ENCODE measurements around the gene TEC. TPM values are rescaled to one million over a fixed set of nuclear protein-coding genes. Genes with fewer than 3 reads are reported as not detected.
"Not testable (repeated sequence)": the region's sequence is repeated elsewhere in the genome, so short reads cannot be mapped to it uniquely, and the experiment has no call there.

Gene TEC
- total RNA-seq, 1 experiment from 2014 or later: 0.67 TPM

- DNase-seq (ENCODE audit: low read depth, low spot score) (no peak), ATAC-seq (no peak)
- Histone ChIP-seq H3K4me1 (ENCODE audit: control insufficient read depth, insufficient read depth, low read length) (no peaks in the 10 kb centered on the region), H3K36me3 (ENCODE audit: control insufficient read depth, insufficient read depth, low read length) (no peaks in the 10 kb centered on the region), H3K4me3 (ENCODE audit: low read depth in 2 of 2, low read length in 2 of 2) (no peak overlapping the region), H3K27me3 (ENCODE audit: control insufficient read depth, insufficient read depth, low read length) (peaks cover 2% of the 10 kb centered on the region; the same call in 1 of the 2 replicates), H3K9me3 (ENCODE audit: control insufficient read depth, insufficient read depth, low read depth, low read length) (no peaks in the 10 kb centered on the region), H3K27ac (ENCODE audit: low read length) (no peak overlapping the region)
- ChIA-PET POLR2A (no interaction called here), CTCF (no interaction called here)
- TF ChIP-seq TCF7L2 (IDR thresholded peaks at IDR 0.05; ENCODE audit: low read depth, low read length): no peak
- no peak for TF ChIP-seq POLR2AphosphoS5 (IDR thresholded peaks at IDR 0.05; ENCODE audit: low read depth, low read length)
- TF ChIP-seq SIN3A (IDR thresholded peaks at IDR 0.05; ENCODE audit: borderline replicate concordance, insufficient read depth, low read depth, low read length): no peak
- TF ChIP-seq CTCF (IDR thresholded peaks at IDR 0.05): no peak
- TF ChIP-seq REST (IDR thresholded peaks at IDR 0.05; ENCODE audit: insufficient read depth in 1 of 2, low read depth in 2 of 2, low read length in 1 of 2): no peak
- no TSS peak for BruUV-seq (replicated peaks)
- intact Hi-C loops (cut with micrococcal nuclease; ENCODE audit: unreplicated experiment) (no loop called here), in situ Hi-C loops (cut with HindIII; ENCODE audit: low pct_unique_long_range_greater_than_20kb, low sequenced_read_pairs) (no loop called here)
Measured at GRCh38 chr4:48295116-48295515, 25.5 kb upstream of the TEC start.

DNA sequence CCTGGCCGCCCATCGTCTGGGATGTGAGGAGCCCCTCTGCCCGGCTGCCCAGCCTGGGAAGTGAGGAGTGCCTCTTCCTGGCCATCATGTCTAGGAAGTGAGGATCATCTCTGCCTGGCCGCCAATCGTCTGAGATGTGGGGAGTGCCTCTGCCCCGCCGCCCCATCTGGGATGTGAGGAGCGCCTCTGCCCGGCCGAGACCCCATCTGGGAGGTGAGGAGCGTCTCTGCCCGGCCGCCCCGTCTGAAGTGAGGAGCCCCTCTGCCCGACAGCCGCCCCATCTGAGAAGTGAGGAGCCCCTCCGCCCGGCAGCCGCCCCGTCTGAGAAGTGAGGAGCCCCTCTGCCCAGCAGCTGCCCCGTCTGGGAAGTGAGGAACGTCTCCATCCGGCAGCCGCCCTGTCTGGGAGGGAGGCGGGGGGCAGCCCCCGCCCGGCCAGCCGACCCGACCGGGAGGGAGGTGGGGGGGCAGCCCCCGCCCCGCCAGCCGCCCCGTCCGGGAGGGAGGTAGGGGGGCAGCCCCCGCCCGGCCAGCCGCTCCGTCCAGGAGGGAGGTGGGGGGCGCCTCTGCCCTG lies 22.7 kb upstream of the TEC start:
- intact Hi-C loops (cut with micrococcal nuclease; ENCODE audit: unreplicated experiment): loop anchor here (5.0 kb wide), 1 partner anchor 165 kb away; no protein-coding TSS in a partner anchor
- CTCF ChIA-PET, POLR2A ChIA-PET: not testable (repeated sequence)

DNA sequence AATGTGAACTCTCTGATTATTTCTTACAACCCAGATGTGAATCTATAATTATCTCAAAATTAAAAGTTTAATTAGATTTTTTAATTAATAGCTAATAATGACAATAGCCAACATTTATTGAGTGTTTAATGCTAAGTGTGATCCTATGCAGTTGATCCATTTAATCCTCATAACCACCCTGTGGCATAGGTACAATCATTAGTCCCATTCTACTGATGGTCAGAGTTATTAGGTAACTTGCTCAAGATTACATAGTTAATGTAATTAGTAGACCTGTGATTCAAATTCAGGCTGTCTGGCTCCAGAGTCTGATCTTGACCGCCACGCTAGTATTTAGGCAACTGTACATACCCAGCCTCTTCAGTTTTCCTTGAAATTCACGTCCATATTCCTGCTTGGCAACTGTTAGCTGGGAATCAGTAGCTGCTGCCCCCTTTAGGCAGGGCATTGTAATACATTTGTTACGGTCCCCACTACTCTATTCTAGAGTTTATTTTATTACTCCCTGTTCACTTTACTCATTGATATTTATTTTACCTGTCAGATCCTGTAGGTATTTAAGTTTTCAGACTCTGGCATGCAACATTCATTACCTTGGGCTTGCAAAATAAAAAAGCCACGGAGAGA lies 20.6 kb upstream of the TEC start:
- Histone ChIP-seq H3K4me1 (ENCODE audit: control insufficient read depth, insufficient read depth, low read length) (no peaks in the 10 kb centered on the region), H3K36me3 (ENCODE audit: control insufficient read depth, insufficient read depth, low read length) (no peaks in the 10 kb centered on the region), H3K4me3 (ENCODE audit: low read depth in 2 of 2, low read length in 2 of 2) (no peak overlapping the region), H3K27ac (ENCODE audit: low read length) (no peak overlapping the region), H3K9me3 (ENCODE audit: control insufficient read depth, insufficient read depth, low read depth, low read length) (no peaks in the 10 kb centered on the region), H3K27me3 (ENCODE audit: control insufficient read depth, insufficient read depth, low read length) (no peaks in the 10 kb centered on the region; the same call in 1 of the 2 replicates)
- in situ Hi-C loops (cut with HindIII; ENCODE audit: low pct_unique_long_range_greater_than_20kb, low sequenced_read_pairs): no loop called here
- DNase-seq (ENCODE audit: low read depth, low spot score) (no peak), ATAC-seq (peak; percentile 72; the same call in 1 of the 2 replicates)
- ChIA-PET CTCF (interaction anchor here (0.5 to 0.6 kb wide), 2 partner anchors 62 to 166 kb away, joined by 3 to 6 read pairs; no protein-coding TSS in a partner anchor), POLR2A (no interaction called here)
- intact Hi-C loops (cut with micrococcal nuclease; ENCODE audit: unreplicated experiment): loop anchor here (5.0 kb wide), 1 partner anchor 163 kb away; no protein-coding TSS in a partner anchor
- TF ChIP-seq CTCF (IDR thresholded peaks at IDR 0.05): peak; percentile 83
- TF ChIP-seq SIN3A (IDR thresholded peaks at IDR 0.05; ENCODE audit: borderline replicate concordance, insufficient read depth, low read depth, low read length): no peak
- no peak for TF ChIP-seq POLR2AphosphoS5 (IDR thresholded peaks at IDR 0.05; ENCODE audit: low read depth, low read length)
- no peak for TF ChIP-seq REST (IDR thresholded peaks at IDR 0.05; ENCODE audit: insufficient read depth in 1 of 2, low read depth in 2 of 2, low read length in 1 of 2)
- no peak for TF ChIP-seq TCF7L2 (IDR thresholded peaks at IDR 0.05; ENCODE audit: low read depth, low read length)
- no TSS peak for BruUV-seq (replicated peaks)

More for the DNA sequence above, 22.7 kb upstream of the TEC start:
- H3K4me1 ChIP-seq (ENCODE audit: control insufficient read depth, insufficient read depth, low read length); ATAC-seq; in situ Hi-C loops (cut with HindIII; ENCODE audit: low pct_unique_long_range_greater_than_20kb, low sequenced_read_pairs); DNase-seq (ENCODE audit: low read depth, low spot score); H3K36me3 ChIP-seq (ENCODE audit: control insufficient read depth, insufficient read depth, low read length); H3K27me3 ChIP-seq (ENCODE audit: control insufficient read depth, insufficient read depth, low read length); BruUV-seq (replicated peaks); H3K27ac ChIP-seq (ENCODE audit: low read length); H3K4me3 ChIP-seq (ENCODE audit: low read depth in 2 of 2, low read length in 2 of 2); H3K9me3 ChIP-seq (ENCODE audit: control insufficient read depth, insufficient read depth, low read depth, low read length): not testable (repeated sequence)

Measured in Panc1 (cell line).